ENCODE results near the gene PRICKLE2.

- TF ChIP-seq CTCF (IDR thresholded peaks at IDR 0.05; ENCODE audit: low read depth, low read length, poor library complexity, severe bottlenecking) (no peak), EZH2phosphoT487 (IDR thresholded peaks at IDR 0.05; ENCODE audit: borderline replicate concordance, low read length) (no peak)
Observed at GRCh38 chr3:64228110-64228509, 2.8 kb upstream of the PRICKLE2 start.

All from DOHH2 (cell line).